ENCODE results near the gene SH3PXD2A.
"Not testable (repeated sequence)": the region's sequence is repeated elsewhere in the genome, so short reads cannot be mapped to it uniquely, and the experiment has no call there.

Gene SH3PXD2A

GRCh38 chr10:103833731-103834365 is 21.5 kb downstream of the SH3PXD2A start:
- no peak for DNase-seq

- DNase-seq = no peak
Observed at GRCh38 chr10:103832806-103833205, 22.6 kb downstream of the SH3PXD2A start.

- DNase-seq = no peak
Observed at GRCh38 chr10:103829838-103830465, 25.4 kb downstream of the SH3PXD2A start.

GRCh38 chr10:103829278-103829677 is 26.1 kb downstream of the SH3PXD2A start:
- DNase-seq = no peak

GRCh38 chr10:103828587-103829197 is 26.7 kb downstream of the SH3PXD2A start:
- DNase-seq = no peak

- no peak for DNase-seq
Observed at GRCh38 chr10:103828107-103828506, 27.3 kb downstream of the SH3PXD2A start.

GRCh38 chr10:103826885-103827284 is 28.5 kb downstream of the SH3PXD2A start:
- no peak for DNase-seq

GRCh38 chr10:103824281-103824680 is 31.1 kb downstream of the SH3PXD2A start:
- DNase-seq = no peak

- no peak for DNase-seq
Observed at GRCh38 chr10:103823706-103824272, 31.6 kb downstream of the SH3PXD2A start.

- DNase-seq = no peak
Observed at GRCh38 chr10:103822800-103823199, 32.6 kb downstream of the SH3PXD2A start.

- DNase-seq = no peak
Observed at GRCh38 chr10:103822107-103822716, 33.2 kb downstream of the SH3PXD2A start.

- no peak for DNase-seq
Observed at GRCh38 chr10:103820101-103821062, 35.0 kb downstream of the SH3PXD2A start.

GRCh38 chr10:103819493-103819892 is 35.9 kb downstream of the SH3PXD2A start:
- no peak for DNase-seq

GRCh38 chr10:103818765-103819374 is 36.5 kb downstream of the SH3PXD2A start:
- DNase-seq = no peak

- no peak for DNase-seq
Observed at GRCh38 chr10:103818105-103818504, 37.3 kb downstream of the SH3PXD2A start.

- DNase-seq = peak in 1 of 2 experiments; percentile 7
Observed at GRCh38 chr10:103816431-103816830, 38.9 kb downstream of the SH3PXD2A start.

- DNase-seq = no peak
Observed at GRCh38 chr10:103814626-103815370, 40.6 kb downstream of the SH3PXD2A start.

- DNase-seq = no peak
Observed at GRCh38 chr10:103814105-103814504, 41.3 kb downstream of the SH3PXD2A start.

- not testable (repeated sequence) for DNase-seq
Observed at GRCh38 chr10:103813312-103813711, 42.1 kb downstream of the SH3PXD2A start.

GRCh38 chr10:103812432-103812831 is 42.9 kb downstream of the SH3PXD2A start:
- DNase-seq = no peak

- DNase-seq = no peak
Observed at GRCh38 chr10:103812004-103812403, 43.4 kb downstream of the SH3PXD2A start.

All from stimulated activated CD4-positive, alpha-beta T cell treated with anti-CD3 and anti-CD28 coated beads, Interleukin-4, amount 100 ng/mL, for 4 hours (primary cell).